CD4-positive, alpha-beta T cell (primary cell): ENCODE measurements around the gene PPP1R1C. TPM values are rescaled to one million over a fixed set of nuclear protein-coding genes. Genes with fewer than 3 reads are reported as not detected.
"Not testable (repeated sequence)": the region's sequence is repeated elsewhere in the genome, so short reads cannot be mapped to it uniquely, and the experiment has no call there.

Source experiments
- ATAC-seq: fragments of 200-7000 bp; cut with Tn5 transposase; one replicate; pipeline ENCODE4 v1.10.0; 2022; ENCODE audit warnings: mild to moderate bottlenecking; ENCODE audit not compliant: poor library complexity
- CTCF ChIA-PET: fragments of 350-600 bp; sonication (Branson Sonifier 250); formaldehyde crosslinking; loops from one replicate; lab custom pipeline; 2021; ENCODE audit warnings: antibody characterized with exemption, inconsistent platforms; lab: Charles Lee
- POLR2A ChIA-PET: fragments of 350-600 bp; sonication (Branson Sonifier 250); formaldehyde crosslinking; loops from one replicate; lab custom pipeline; 2021; ENCODE audit warnings: antibody characterized with exemption, inconsistent platforms; lab: Charles Lee
- DNase-seq, 14 experiments: peaks; one replicate each; pipeline ENCODE4 v3.0.0-alpha.2; 2013 to 2020; ENCODE audit warnings: mixed read lengths in 2 of 14
- H3K27ac ChIP-seq, 2 donors: one replicate each; pipeline versions ENCODE4 v1.5.1 to v1.7.0; 2013; ENCODE audit warnings: low read length in 2 of 2, low read depth in 1 of 2, mild to moderate bottlenecking in 1 of 2
- H3K27me3 ChIP-seq, 2 experiments: 1 replicate in 1 of 2; 2 replicates in 1 of 2; pipeline versions ENCODE4 v1.6.1 to v1.7.0; 2013; ENCODE audit warnings: low read length in 2 of 2, control low read depth in 1 of 2, mild to moderate bottlenecking in 1 of 2, moderate library complexity in 1 of 2; ENCODE audit not compliant: insufficient read depth in 2 of 2, control insufficient read depth in 1 of 2
- H3K36me3 ChIP-seq: one replicate; pipeline ENCODE4 v1.6.1; 2013; ENCODE audit warnings: low read length, control low read depth; ENCODE audit not compliant: insufficient read depth
- H3K4me1 ChIP-seq: one replicate; pipeline ENCODE4 v1.6.1; 2013; ENCODE audit warnings: low read length, control low read depth; ENCODE audit not compliant: insufficient read depth
- H3K4me3 ChIP-seq: one replicate; pipeline ENCODE4 v1.5.1; 2013; ENCODE audit warnings: mild to moderate bottlenecking, low read length, moderate library complexity
- H3K9me3 ChIP-seq, 2 experiments: 1 replicate in 1 of 2; 2 replicates in 1 of 2; pipeline versions ENCODE4 v1.6.1 to v1.7.0; 2013; ENCODE audit warnings: low read length in 2 of 2, mild to moderate bottlenecking in 2 of 2, control low read depth in 1 of 2, moderate library complexity in 1 of 2; ENCODE audit not compliant: control insufficient read depth in 1 of 2, insufficient read depth in 1 of 2
- H3K27ac Mint-ChIP-seq: one replicate; pipeline ENCODE4 v1.8.0; 2020; ENCODE audit warnings: mixed read lengths
- H3K27me3 Mint-ChIP-seq: one replicate; pipeline ENCODE4 v1.8.0; 2021; ENCODE audit warnings: mixed read lengths
- H3K36me3 Mint-ChIP-seq: one replicate; pipeline ENCODE4 v1.8.0; 2021; ENCODE audit warnings: low read depth, mixed read lengths
- H3K4me1 Mint-ChIP-seq: one replicate; pipeline ENCODE4 v1.8.0; 2021; ENCODE audit warnings: low read depth, mixed read lengths
- H3K4me3 Mint-ChIP-seq: one replicate; pipeline ENCODE4 v1.8.0; 2020; ENCODE audit warnings: mild to moderate bottlenecking, mixed read lengths
- H3K9me3 Mint-ChIP-seq: one replicate; pipeline ENCODE4 v1.8.0; 2020; ENCODE audit warnings: mixed read lengths
- intact Hi-C, 2 experiments: fragments of 100-400 bp; cut with DNase I in 1 of 2; cut with micrococcal nuclease in 1 of 2; formaldehyde crosslinking; loops; one replicate each; pipeline versions ENCODE4 v1.15.1 to v1.9.0; 2023 to 2025; cut with DNase I, micrococcal nuclease
- total RNA-seq, 174 experiments: library from RNA in 2 of 174; stranded (reverse) in 2 of 174; gene quantifications; one replicate each; pipeline ENCODE4 v1.2.3 and lab custom pipeline; 2021 to 2026
- TF ChIP-seq, protein P1 (sequence below): fragments of 200-600 bp; IDR thresholded peaks from one replicate; pipeline ENCODE4 v1.8.0; 2022; ENCODE audit warnings: antibody characterized with exemption, mild to moderate bottlenecking

Gene PPP1R1C
- total RNA-seq, 2 experiments from 2014 or later: not detected

DNA sequence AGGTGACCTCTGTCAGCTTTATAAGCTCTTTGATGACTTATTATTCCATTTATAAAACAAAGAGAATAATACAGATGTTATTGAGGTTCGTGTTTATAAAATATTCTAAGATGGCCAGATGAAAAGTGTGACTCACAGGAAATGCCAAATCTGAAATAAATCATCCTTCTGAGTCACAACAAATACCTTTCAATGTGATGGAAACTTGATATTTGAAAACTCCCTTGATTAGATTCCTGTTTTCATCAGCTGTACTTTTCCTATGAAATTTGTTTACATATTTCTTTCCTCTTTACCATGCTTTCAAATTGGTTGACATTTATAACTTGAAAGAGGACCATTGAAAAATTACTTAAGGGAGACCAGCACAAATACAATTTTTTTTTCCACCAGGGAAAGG lies 30.6 kb upstream of the PPP1R1C start:
- H3K27ac ChIP-seq: no peak overlapping the region
- H3K27me3 ChIP-seq: no peaks in the 10 kb centered on the region
- ATAC-seq: no peak
- peaks cover 14% of the 10 kb centered on the region for H3K27me3 Mint-ChIP-seq
- H3K4me1 Mint-ChIP-seq: peaks cover 14% of the 10 kb centered on the region
- CTCF ChIA-PET: interaction anchor here (0.7 kb wide), 1 partner anchor 59 kb away, joined by 3 read pairs; no protein-coding TSS in a partner anchor
- no peak overlapping the region for H3K4me3 ChIP-seq
- POLR2A ChIA-PET: interaction anchor here (1.4 kb wide), 1 partner anchor 212 kb away, joined by 5 read pairs; no protein-coding TSS in a partner anchor
- H3K4me3 Mint-ChIP-seq: no peak overlapping the region
- H3K27ac Mint-ChIP-seq: no peak overlapping the region
- H3K36me3 Mint-ChIP-seq: no peaks in the 10 kb centered on the region
- H3K36me3 ChIP-seq: no peaks in the 10 kb centered on the region
- TF ChIP-seq, protein P1, sequence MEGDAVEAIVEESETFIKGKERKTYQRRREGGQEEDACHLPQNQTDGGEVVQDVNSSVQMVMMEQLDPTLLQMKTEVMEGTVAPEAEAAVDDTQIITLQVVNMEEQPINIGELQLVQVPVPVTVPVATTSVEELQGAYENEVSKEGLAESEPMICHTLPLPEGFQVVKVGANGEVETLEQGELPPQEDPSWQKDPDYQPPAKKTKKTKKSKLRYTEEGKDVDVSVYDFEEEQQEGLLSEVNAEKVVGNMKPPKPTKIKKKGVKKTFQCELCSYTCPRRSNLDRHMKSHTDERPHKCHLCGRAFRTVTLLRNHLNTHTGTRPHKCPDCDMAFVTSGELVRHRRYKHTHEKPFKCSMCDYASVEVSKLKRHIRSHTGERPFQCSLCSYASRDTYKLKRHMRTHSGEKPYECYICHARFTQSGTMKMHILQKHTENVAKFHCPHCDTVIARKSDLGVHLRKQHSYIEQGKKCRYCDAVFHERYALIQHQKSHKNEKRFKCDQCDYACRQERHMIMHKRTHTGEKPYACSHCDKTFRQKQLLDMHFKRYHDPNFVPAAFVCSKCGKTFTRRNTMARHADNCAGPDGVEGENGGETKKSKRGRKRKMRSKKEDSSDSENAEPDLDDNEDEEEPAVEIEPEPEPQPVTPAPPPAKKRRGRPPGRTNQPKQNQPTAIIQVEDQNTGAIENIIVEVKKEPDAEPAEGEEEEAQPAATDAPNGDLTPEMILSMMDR: no peak
- intact Hi-C loops: loop anchor here in 1 of 2 experiments (2.0 to 5.0 kb wide), 2 partner anchors 212 to 883 kb away; no protein-coding TSS in a partner anchor
- H3K9me3 Mint-ChIP-seq: no peaks in the 10 kb centered on the region
- no peak for DNase-seq
- peaks cover 5% of the 10 kb centered on the region for H3K4me1 ChIP-seq
- no peaks in the 10 kb centered on the region for H3K9me3 ChIP-seq

DNA sequence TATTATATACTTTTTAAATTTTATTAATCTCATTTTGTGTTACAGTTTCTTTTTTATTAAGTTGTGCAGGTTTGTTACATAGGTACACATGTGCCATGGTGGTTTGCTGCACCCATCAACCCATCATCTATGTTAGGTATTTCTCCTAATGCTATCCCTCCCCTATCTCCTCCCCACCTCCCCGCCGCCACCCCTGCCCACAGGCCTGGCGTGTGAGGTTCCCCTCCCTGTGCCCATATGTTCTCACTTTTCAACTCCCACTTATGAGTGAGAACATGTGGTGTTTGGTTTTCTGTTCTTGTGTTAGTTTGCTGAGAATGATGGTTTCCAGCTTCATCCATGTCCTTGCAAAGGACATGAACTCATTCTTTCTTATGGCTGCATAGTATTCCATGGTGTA lies 29.8 kb upstream of the PPP1R1C start:
- not testable (repeated sequence) for ATAC-seq

DNA sequence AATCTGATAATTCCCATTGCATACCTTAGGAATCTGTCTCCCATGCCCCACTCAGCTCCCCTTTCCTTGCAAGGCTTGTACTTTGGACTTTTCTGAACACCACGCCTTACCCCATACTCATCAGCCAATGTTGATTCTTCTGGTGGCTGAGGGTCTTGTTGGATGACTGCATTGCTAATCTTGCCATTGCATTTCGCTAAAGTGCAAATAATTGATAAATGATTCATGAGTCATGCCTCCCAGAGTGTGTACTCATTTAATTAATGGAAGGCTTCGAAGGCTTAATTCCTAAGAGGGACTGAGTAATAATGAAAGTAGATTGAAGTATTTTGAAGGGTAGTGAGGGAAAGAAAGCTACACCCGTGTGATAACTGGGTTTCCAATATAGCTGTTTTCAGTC lies 28.0 kb upstream of the PPP1R1C start:
- no peak overlapping the region for H3K4me3 Mint-ChIP-seq
- CTCF ChIA-PET: no interaction called here
- Histone ChIP-seq H3K27ac (no peak overlapping the region), H3K36me3 (no peaks in the 10 kb centered on the region), H3K9me3 (peaks cover 0 to 4% of the 10 kb centered on the region in 2 experiments), H3K27me3 (no peaks in the 10 kb centered on the region), H3K4me3 (no peak overlapping the region), H3K4me1 (peaks cover 5% of the 10 kb centered on the region)
- ATAC-seq (no peak), DNase-seq (no peak)
- TF ChIP-seq, protein P1: no peak
- no peaks in the 10 kb centered on the region for H3K36me3 Mint-ChIP-seq
- H3K27ac Mint-ChIP-seq: no peak overlapping the region
- POLR2A ChIA-PET: no interaction called here
- peaks cover 14% of the 10 kb centered on the region for H3K4me1 Mint-ChIP-seq
- intact Hi-C loops: loop anchor here in 1 of 2 experiments (5.0 kb wide), 1 partner anchor 885 kb away; no protein-coding TSS in a partner anchor
- H3K9me3 Mint-ChIP-seq: no peaks in the 10 kb centered on the region
- H3K27me3 Mint-ChIP-seq: peaks cover 7% of the 10 kb centered on the region

More for the DNA sequence above, 29.8 kb upstream of the PPP1R1C start:
- H3K27ac ChIP-seq, CTCF ChIA-PET, H3K27me3 ChIP-seq, H3K4me1 ChIP-seq, H3K36me3 ChIP-seq, H3K9me3 Mint-ChIP-seq, H3K4me3 ChIP-seq, H3K4me3 Mint-ChIP-seq, H3K27ac Mint-ChIP-seq, DNase-seq, H3K36me3 Mint-ChIP-seq, POLR2A ChIA-PET, H3K9me3 ChIP-seq: not testable (repeated sequence)
- H3K27me3 Mint-ChIP-seq: peaks cover 14% of the 10 kb centered on the region
- H3K4me1 Mint-ChIP-seq: peaks cover 14% of the 10 kb centered on the region
- intact Hi-C loops: loop anchor here in 1 of 2 experiments (2.0 to 5.0 kb wide), 2 partner anchors 213 to 884 kb away; no protein-coding TSS in a partner anchor

DNA sequence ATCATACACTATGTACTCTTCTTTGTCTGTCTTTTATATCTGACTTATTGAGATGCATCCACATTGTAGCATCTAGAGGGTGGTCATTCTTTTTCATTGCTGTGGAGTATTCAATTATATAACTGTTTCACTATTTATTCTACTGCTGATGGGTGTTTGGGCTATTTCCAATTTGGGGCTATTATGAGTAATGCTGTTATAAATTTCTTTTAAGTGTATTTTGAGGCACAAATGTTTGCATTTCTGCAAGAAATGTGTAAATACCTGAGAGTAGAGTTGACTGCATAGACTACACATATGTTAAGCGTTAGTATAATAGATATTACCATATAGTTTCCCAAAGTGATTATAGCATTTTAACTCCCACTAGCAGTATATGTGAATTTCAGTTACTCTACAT lies 26.9 kb upstream of the PPP1R1C start:
- H3K4me1 ChIP-seq: peaks cover 4% of the 10 kb centered on the region
- ChIA-PET POLR2A (no interaction called here), CTCF (no interaction called here)
- Mint-ChIP-seq H3K27ac (no peak overlapping the region), H3K36me3 (no peaks in the 10 kb centered on the region), H3K27me3 (peaks cover 7% of the 10 kb centered on the region), H3K4me1 (peaks cover 10% of the 10 kb centered on the region), H3K9me3 (no peaks in the 10 kb centered on the region), H3K4me3 (no peak overlapping the region)
- DNase-seq (no peak), ATAC-seq (no peak)
- no peaks in the 10 kb centered on the region for H3K36me3 ChIP-seq
- H3K4me3 ChIP-seq: no peak overlapping the region
- H3K27ac ChIP-seq: no peak overlapping the region
- peaks cover 0 to 4% of the 10 kb centered on the region in 2 experiments for H3K9me3 ChIP-seq
- H3K27me3 ChIP-seq: no peaks in the 10 kb centered on the region
- TF ChIP-seq, protein P1: no peak
- intact Hi-C loops: loop anchor here in 1 of 2 experiments (5.0 kb wide), 1 partner anchor 886 kb away; no protein-coding TSS in a partner anchor
